Progenitor cell of endocrine pancreas (in vitro differentiated cells): ENCODE results near the gene MERTK. TPM values are rescaled to one million over a fixed set of nuclear protein-coding genes. Genes with fewer than 3 reads are reported as not detected.
A peak's percentile ranks its signal among the peaks of the same experiment; 100 is the strongest.

Experiments
- DNase-seq: peaks from one replicate; pipeline ENCODE4 v3.0.0; 2021; ENCODE audit warnings: low spot score; ENCODE audit not compliant: unreplicated experiment
- H3K27ac Mint-ChIP-seq: 2 replicates; pipeline ENCODE4 v1.8.0; 2021; ENCODE audit warnings: mild to moderate bottlenecking, moderate library complexity, mixed read lengths
- H3K27me3 Mint-ChIP-seq: 2 replicates; pipeline ENCODE4 v1.8.0; 2021; ENCODE audit warnings: mixed read lengths
- H3K36me3 Mint-ChIP-seq: 2 replicates; pipeline ENCODE4 v1.8.0; 2022; ENCODE audit warnings: mixed read lengths; ENCODE audit not compliant: insufficient read depth
- H3K4me1 Mint-ChIP-seq: 2 replicates; pipeline ENCODE4 v1.8.0; 2021; ENCODE audit warnings: low read depth, mixed read lengths
- H3K4me3 Mint-ChIP-seq: 2 replicates; pipeline ENCODE4 v1.8.0; 2021; ENCODE audit warnings: low read depth, mild to moderate bottlenecking, moderate library complexity, mixed read lengths
- H3K9me3 Mint-ChIP-seq: 2 replicates; pipeline ENCODE4 v1.8.0; 2021; ENCODE audit warnings: low read depth, mixed read lengths
- total RNA-seq: library from RNA; stranded (reverse); gene quantifications from 2 replicates; pipeline ENCODE4 v1.2.1, GENCODE V29; 2021
- TF ChIP-seq, protein P1 (sequence below): fragments of 200-600 bp; sonication (generic); IDR thresholded peaks from one replicate; pipeline ENCODE4 v1.5.0; 2021; ENCODE audit warnings: antibody characterized with exemption, mild to moderate bottlenecking; ENCODE audit not compliant: unreplicated experiment

The MERTK gene
- total RNA-seq, 1 donor from 2014 or later = 20.1 TPM

DNA sequence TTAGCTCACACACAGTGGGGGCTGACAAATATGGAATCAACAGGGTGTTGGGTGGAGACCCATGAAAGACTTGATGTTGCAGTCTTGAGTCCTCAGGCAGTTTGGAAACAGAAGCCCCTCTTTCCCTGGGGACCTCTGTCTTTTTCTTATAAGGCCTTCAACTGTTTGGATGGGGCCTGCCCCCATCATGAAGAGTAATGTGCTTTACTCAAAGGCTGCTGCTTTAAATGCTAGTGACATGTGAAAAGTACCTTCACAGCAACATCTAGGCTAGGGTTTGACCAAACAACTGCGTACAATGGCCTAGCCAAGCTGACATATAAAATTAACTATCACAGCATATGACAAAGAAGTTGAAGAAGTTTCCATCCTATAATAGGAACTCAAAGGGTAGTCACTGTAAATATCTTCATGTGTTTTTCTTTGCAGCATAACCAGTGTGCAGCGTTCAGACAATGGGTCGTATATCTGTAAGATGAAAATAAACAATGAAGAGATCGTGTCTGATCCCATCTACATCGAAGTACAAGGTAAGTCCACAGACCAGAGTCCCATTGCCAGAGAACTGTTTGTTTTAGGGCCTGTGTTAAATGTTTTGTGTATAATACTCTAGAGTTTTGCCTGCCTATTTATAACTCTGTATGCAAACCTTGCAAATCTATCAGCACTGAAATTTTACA lies 46.3 kb downstream of the MERTK start:
- TF ChIP-seq, protein P1, sequence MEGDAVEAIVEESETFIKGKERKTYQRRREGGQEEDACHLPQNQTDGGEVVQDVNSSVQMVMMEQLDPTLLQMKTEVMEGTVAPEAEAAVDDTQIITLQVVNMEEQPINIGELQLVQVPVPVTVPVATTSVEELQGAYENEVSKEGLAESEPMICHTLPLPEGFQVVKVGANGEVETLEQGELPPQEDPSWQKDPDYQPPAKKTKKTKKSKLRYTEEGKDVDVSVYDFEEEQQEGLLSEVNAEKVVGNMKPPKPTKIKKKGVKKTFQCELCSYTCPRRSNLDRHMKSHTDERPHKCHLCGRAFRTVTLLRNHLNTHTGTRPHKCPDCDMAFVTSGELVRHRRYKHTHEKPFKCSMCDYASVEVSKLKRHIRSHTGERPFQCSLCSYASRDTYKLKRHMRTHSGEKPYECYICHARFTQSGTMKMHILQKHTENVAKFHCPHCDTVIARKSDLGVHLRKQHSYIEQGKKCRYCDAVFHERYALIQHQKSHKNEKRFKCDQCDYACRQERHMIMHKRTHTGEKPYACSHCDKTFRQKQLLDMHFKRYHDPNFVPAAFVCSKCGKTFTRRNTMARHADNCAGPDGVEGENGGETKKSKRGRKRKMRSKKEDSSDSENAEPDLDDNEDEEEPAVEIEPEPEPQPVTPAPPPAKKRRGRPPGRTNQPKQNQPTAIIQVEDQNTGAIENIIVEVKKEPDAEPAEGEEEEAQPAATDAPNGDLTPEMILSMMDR = no peak
- Mint-ChIP-seq H3K27ac (no peak overlapping the region), H3K4me3 (no peak overlapping the region), H3K27me3 (no peaks in the 10 kb centered on the region), H3K36me3 (peaks cover 18% of the 10 kb centered on the region), H3K4me1 (peaks cover 33% of the 10 kb centered on the region), H3K9me3 (no peaks in the 10 kb centered on the region)
- DNase-seq = no peak

DNA sequence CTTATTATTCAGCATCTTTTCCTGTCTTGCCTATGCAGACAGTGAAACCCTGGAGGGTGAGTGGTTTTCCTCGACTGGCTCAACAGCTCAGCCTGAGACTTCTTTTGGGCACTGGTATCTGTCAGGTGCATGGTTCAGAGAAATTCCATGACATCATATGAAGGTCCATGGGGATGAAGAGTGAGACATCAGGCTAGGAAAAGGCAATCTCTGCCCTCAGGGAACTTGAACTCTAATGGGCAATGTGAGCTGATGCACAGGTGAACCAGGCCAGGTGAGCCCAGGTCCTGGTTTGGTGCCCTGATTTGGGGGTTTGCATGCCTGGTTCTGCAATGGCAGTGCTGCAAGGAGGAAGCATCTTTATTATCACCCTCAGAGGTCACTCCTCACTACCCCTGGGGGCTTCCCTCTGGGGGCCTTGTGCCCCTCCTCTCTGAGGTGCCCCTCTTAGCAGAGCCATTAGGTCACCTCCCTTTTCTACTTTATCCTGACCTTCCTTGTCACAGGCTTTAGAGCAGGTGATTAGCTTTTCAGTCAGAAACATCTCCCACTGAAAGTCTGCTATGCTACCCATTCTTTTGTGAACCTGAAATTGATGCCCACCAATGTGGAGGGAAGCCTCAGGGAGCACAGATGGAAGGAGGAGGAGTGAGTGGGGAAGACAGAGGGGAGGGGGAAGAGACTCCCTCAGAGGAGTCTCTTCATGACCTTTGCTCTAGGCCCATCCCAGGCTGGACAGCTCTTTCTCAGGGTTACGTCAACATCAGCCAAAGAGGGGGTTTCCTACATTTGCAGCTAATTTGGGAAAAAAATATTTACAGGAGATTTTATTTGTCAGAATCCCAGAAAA lies 47.3 kb downstream of the MERTK start:
- Mint-ChIP-seq H3K4me3 (no peak overlapping the region), H3K27me3 (no peaks in the 10 kb centered on the region), H3K27ac (peak overlapping the region; percentile 91), H3K9me3 (no peaks in the 10 kb centered on the region), H3K4me1 (peaks cover 30% of the 10 kb centered on the region), H3K36me3 (peaks cover 21% of the 10 kb centered on the region)
- no peak for DNase-seq
- TF ChIP-seq, protein P1 = no peak

DNA sequence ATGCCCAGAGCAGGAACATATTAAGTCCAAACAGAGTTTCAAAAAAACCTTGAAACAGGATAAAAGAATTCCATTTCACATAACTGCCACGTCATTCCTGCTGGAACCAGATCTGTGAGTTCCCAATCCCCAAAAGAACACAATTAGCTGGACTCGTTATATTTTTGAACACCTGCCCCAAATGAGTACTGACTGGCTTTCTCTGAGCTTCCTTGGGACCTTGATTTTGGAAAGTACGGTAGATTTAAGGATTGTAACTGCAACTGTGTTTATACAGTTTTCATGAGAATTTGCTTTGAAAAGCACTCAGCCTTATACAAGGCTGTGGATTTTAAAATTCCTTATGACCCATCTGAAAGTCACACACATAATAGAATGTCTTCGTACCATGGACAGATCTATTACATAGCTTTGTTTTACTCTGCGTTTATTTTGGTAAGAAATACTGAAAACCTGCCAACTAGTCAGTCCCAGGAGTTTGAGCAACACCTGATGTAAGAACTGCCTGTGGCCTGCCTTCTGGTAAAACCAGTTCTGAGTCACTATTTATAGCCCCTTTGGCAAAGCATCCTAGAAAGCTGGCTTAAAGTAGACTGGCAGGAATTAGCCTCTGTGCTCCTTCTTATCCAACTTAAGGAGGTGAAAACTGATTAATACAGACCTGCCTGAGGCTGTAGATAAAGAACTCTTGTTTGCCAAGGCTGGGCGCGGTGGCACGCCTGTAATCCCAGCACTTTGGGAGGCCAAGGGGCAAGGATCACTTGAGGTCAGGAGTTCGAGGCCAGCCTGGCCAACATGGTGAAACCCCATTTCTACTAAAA lies 48.1 kb downstream of the MERTK start:
- no peaks in the 10 kb centered on the region for H3K9me3 Mint-ChIP-seq
- no peak for DNase-seq
- H3K27me3 Mint-ChIP-seq = no peaks in the 10 kb centered on the region
- TF ChIP-seq, protein P1 = no peak
- H3K27ac Mint-ChIP-seq = peak overlapping the region; percentile 91
- H3K36me3 Mint-ChIP-seq = peaks cover 21% of the 10 kb centered on the region
- H3K4me1 Mint-ChIP-seq = peaks cover 29% of the 10 kb centered on the region
- H3K4me3 Mint-ChIP-seq = no peak overlapping the region

DNA sequence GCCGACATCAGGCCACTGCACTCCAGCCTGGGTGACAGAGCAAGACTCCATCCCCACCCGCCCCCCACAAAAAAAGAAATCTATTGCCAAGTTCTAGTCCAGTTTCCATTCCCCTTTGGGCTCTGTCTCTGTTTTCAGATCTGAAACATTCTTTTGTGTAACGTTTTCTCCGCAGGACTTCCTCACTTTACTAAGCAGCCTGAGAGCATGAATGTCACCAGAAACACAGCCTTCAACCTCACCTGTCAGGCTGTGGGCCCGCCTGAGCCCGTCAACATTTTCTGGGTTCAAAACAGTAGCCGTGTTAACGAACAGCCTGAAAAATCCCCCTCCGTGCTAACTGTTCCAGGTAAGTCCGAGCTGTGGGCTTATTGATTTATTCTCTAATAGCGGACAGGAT lies 48.8 kb downstream of the MERTK start:
- TF ChIP-seq, protein P1 = no peak
- H3K27ac Mint-ChIP-seq = peak overlapping the region; percentile 91
- H3K36me3 Mint-ChIP-seq = peaks cover 22% of the 10 kb centered on the region
- no peaks in the 10 kb centered on the region for H3K9me3 Mint-ChIP-seq
- no peaks in the 10 kb centered on the region for H3K27me3 Mint-ChIP-seq
- H3K4me3 Mint-ChIP-seq = no peak overlapping the region
- H3K4me1 Mint-ChIP-seq = peaks cover 26% of the 10 kb centered on the region
- no peak for DNase-seq

DNA sequence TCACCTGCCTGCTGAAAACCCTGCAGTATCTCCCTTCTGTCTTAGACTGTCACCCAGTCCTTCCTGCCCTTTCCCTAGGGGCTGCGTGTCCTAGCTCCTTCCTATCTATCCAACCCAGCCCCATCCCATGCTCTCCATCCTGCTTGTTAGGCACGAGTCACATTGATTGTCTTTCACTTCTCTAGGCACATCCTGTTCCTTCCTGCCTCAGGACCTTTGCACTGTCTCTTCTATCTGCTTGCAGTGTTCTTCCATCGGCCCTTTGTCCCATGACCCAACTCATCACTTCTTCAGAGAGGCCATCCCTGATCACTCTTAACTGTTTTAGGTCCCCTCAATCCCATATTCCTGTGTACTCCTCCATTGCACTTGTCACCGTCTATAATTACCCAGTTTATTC lies 50.4 kb downstream of the MERTK start:
- Mint-ChIP-seq H3K9me3 (no peaks in the 10 kb centered on the region), H3K36me3 (peaks cover 26% of the 10 kb centered on the region), H3K4me3 (no peak overlapping the region), H3K27ac (peak overlapping the region; percentile 30), H3K4me1 (peaks cover 32% of the 10 kb centered on the region), H3K27me3 (no peaks in the 10 kb centered on the region)
- TF ChIP-seq, protein P1 = no peak
- DNase-seq = no peak
